Choroid plexus epithelial cell (primary cell): ENCODE results near the gene FAM171A1.
"Not testable (repeated sequence)": the region's sequence is repeated elsewhere in the genome, so short reads cannot be mapped to it uniquely, and the experiment has no call there.

Source experiments
- DNase-seq: peaks from one replicate; pipeline ENCODE4 v3.0.0-alpha.2; 2010; ENCODE audit warnings: low read depth
- H3K4me3 ChIP-seq: 2 replicates; pipeline ENCODE4 v1.5.1; 2011; ENCODE audit warnings: low read depth, mild to moderate bottlenecking, control low read depth, low read length, moderate library complexity
- TF ChIP-seq, protein P1 (sequence below): conservative IDR thresholded peaks from 2 replicates; pipeline ENCODE4 v1.5.1; 2011; ENCODE audit warnings: low read depth, mild to moderate bottlenecking, control low read depth, inconsistent platforms, low read length, moderate library complexity

The FAM171A1 gene

DNA sequence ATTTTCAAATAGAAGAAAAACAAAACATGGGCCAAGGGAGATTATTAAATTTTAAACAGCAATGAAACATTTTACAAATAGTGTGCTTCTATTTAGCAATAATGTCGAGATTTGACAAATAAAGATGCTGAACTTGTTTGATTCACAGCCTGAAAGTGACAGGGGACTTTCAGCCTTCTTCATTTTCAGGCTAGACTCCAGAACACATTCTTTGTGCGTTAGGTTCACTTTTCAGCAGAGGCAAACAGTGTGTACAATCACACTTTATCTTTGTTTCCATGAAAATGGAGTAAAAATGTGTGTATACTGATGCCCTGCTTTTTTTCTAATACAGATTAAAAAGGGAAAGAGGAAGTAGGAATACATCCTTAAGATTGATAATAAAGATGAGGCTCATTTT, 35.6 kb downstream of the FAM171A1 start:
- no peak overlapping the region for H3K4me3 ChIP-seq
- no peak for DNase-seq
- TF ChIP-seq, protein P1, sequence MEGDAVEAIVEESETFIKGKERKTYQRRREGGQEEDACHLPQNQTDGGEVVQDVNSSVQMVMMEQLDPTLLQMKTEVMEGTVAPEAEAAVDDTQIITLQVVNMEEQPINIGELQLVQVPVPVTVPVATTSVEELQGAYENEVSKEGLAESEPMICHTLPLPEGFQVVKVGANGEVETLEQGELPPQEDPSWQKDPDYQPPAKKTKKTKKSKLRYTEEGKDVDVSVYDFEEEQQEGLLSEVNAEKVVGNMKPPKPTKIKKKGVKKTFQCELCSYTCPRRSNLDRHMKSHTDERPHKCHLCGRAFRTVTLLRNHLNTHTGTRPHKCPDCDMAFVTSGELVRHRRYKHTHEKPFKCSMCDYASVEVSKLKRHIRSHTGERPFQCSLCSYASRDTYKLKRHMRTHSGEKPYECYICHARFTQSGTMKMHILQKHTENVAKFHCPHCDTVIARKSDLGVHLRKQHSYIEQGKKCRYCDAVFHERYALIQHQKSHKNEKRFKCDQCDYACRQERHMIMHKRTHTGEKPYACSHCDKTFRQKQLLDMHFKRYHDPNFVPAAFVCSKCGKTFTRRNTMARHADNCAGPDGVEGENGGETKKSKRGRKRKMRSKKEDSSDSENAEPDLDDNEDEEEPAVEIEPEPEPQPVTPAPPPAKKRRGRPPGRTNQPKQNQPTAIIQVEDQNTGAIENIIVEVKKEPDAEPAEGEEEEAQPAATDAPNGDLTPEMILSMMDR, result no peak

DNA sequence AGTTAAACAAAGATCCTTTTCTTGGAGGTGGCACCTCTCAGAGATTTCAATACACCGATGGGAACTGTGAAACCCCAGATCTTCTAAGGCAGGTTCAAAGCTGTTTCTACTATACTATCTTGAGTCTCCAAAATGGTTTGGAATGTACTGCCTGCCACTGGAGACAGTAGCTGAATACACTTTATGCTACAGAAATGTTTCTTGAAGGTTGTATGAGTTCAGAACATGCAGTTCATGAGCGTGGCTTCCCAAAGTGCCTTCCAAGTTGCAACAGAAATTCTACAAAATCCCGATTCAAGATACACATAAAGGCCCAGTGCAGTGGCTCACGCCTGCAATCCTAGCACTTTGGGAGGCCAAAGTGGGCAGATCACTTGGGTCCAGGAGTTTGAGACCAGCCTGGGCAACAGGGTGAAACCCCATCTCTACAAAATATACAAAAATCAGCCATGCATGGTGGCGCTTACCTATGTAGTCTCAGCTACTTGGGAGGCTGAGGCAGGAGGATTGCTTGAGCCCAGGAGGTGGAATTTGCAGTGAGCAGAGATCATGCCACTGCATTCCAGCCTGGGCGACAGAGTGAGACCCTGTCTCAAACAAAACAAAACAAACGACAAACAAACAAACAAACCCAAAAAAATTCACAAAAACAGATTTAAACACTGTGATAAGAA, 36.3 kb downstream of the FAM171A1 start:
- TF ChIP-seq, protein P1, result no peak
- DNase-seq, result no peak
- no peak overlapping the region for H3K4me3 ChIP-seq

DNA sequence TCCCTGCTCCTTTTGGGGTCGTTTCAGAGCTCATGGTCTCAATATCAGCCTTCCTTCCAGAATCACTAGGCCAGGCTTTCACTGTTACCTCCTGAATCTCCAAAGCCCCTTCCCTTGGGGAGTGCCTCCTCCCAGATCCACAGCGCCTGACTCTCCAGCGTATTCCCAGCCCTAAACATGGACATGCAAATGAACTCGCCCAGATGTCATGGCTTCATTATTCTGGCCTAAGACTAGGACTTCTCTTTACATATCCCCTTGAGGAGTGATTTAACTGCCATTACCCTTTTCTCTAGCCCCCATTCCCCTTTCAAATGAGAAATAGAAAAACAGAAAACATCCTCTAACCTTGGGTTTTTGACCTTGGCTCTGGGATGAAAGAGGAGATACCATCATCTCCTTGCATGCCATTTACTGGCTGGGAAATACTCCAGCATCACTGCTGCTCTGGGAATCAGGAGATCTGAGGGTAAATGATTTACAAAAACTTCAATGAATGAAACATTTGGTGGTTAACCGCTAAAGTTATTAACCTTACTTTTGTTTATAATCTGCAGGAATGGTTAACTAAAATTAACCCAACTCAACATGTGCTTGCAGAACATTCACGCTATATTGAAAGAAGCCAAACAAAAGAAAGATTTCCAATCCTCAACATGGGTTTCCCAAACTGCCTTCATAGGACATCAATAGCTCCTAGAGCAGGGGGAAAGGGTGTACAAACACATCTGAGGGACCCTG, 37.0 kb downstream of the FAM171A1 start:
- DNase-seq, result no peak
- H3K4me3 ChIP-seq, result no peak overlapping the region
- TF ChIP-seq, protein P1, result no peak

DNA sequence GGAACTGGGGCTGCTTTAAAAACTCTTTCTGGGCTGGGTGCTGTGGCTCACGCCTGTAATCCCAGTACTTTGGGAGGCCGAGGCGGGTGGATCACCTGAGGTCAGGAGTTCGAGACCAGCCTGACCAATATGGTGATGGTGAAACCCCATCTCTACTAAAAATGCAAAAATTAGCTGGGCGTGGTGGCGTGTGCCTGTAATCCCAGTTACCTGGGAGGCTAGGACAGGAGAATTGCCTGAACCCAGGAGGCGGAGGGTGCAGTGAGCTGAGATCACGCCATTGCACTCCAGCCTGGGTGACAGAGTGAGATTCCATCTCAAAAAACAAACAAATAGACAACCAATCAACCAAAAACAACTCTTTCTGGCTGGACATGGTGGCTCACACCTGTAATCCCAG, 37.9 kb downstream of the FAM171A1 start:
- not testable (repeated sequence) for DNase-seq

DNA sequence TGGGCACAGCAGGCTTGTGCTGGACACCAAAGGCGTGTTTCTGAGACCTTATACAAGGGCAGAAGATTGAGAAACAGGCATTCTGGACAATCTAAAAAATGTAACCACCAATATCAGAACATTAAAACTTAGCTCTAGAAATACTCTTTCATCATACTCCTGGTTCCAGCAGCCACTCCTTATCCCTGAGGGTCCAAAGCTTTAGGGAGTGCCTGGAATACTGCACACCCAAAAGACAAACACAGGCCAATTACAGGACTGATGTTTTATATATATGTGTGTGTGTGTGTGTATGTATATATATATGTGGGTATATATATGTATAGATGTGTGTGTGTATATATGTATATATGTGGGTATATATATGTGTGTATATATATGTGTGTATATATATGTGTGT, 39.6 kb downstream of the FAM171A1 start:
- no peak for DNase-seq
- TF ChIP-seq, protein P1, result no peak
- no peak overlapping the region for H3K4me3 ChIP-seq

More for the DNA sequence above, 37.9 kb downstream of the FAM171A1 start:
- not testable (repeated sequence) for H3K4me3 ChIP-seq

DNA sequence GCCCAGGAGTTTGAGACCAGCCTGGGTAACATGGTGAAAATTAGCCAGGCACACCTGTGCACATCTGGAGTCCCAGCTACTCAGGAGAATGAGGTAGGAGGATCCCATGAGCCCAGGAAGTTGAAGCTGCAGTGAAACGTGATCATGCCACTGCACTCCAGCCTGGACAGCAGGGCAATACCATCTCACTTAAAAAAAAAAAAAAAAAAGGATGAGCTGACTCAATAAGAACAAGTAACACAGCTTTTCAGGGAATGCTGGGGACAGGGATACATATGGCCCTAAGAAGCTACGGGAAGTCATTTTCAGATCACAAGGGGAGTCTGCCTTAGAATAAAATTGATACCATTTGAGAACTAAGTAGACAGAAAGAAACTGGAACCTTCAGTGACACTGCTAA, 41.7 kb downstream of the FAM171A1 start:
- no peak overlapping the region for H3K4me3 ChIP-seq
- TF ChIP-seq, protein P1, result no peak
- no peak for DNase-seq

DNA sequence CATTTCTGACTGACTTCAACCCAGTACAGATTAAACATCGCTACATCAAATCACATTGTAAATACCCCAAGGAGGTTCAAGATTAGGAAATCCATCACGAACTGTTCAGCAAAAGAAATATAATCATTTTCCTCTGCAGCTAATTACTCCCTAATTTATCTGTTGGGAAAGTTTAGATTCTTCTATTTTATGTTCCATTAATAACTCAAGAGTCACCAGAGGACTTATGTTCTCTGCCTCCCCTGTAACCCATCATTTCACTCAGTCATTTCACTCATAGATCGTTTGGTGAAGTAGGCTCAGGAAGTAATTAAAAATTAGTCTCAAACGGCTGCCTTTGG, 45.2 kb downstream of the FAM171A1 start:
- DNase-seq, result no peak
- TF ChIP-seq, protein P1, result no peak
- no peak overlapping the region for H3K4me3 ChIP-seq
